ENCODE results near the gene EXOC1. TPM values are rescaled to one million over a fixed set of nuclear protein-coding genes. Genes with fewer than 3 reads are reported as not detected.

Gene EXOC1
- total RNA-seq, 1 experiment from 2014 or later = 24.1 TPM

- Histone ChIP-seq H3K4me3 (ENCODE audit: low read depth in 2 of 2, low read length in 2 of 2) (no peak overlapping the region), H3K9me3 (ENCODE audit: control insufficient read depth, insufficient read depth, low read depth, low read length) (no peaks in the 10 kb centered on the region), H3K4me1 (ENCODE audit: control insufficient read depth, insufficient read depth, low read length) (no peaks in the 10 kb centered on the region), H3K27me3 (ENCODE audit: control insufficient read depth, insufficient read depth, low read length) (no peaks in the 10 kb centered on the region), H3K36me3 (ENCODE audit: control insufficient read depth, insufficient read depth, low read length) (no peaks in the 10 kb centered on the region), H3K27ac (ENCODE audit: low read length) (no peak overlapping the region)
- no peak for ATAC-seq
- POLR2A ChIA-PET = no interaction called here
- CTCF ChIA-PET = no interaction called here
- in situ Hi-C loops (cut with HindIII; ENCODE audit: low pct_unique_long_range_greater_than_20kb, low sequenced_read_pairs) (no loop called here), intact Hi-C loops (cut with micrococcal nuclease; ENCODE audit: unreplicated experiment) (no loop called here)
- DNase-seq (ENCODE audit: low read depth, low spot score) = no peak
- TF ChIP-seq CTCF (IDR thresholded peaks at IDR 0.05) (no peak), TCF7L2 (IDR thresholded peaks at IDR 0.05; ENCODE audit: low read depth, low read length) (no peak), POLR2AphosphoS5 (IDR thresholded peaks at IDR 0.05; ENCODE audit: low read depth, low read length) (no peak), SIN3A (IDR thresholded peaks at IDR 0.05; ENCODE audit: borderline replicate concordance, insufficient read depth, low read depth, low read length) (no peak), REST (IDR thresholded peaks at IDR 0.05; ENCODE audit: insufficient read depth in 1 of 2, low read depth in 2 of 2, low read length in 1 of 2) (no peak)
- BruUV-seq (replicated peaks) = no TSS peak
These were observed 25.9 kb upstream of the EXOC1 start for GRCh38 chr4:55827582-55827981.

- no peak overlapping the region for H3K4me3 ChIP-seq (ENCODE audit: low read depth in 2 of 2, low read length in 2 of 2)
- DNase-seq (ENCODE audit: low read depth, low spot score) = no peak
- in situ Hi-C loops (cut with HindIII; ENCODE audit: low pct_unique_long_range_greater_than_20kb, low sequenced_read_pairs) = no loop called here
- no TSS peak for BruUV-seq (replicated peaks)
- H3K36me3 ChIP-seq (ENCODE audit: control insufficient read depth, insufficient read depth, low read length) = no peaks in the 10 kb centered on the region
- H3K27ac ChIP-seq (ENCODE audit: low read length) = no peak overlapping the region
- H3K27me3 ChIP-seq (ENCODE audit: control insufficient read depth, insufficient read depth, low read length) = no peaks in the 10 kb centered on the region
- CTCF ChIA-PET = no interaction called here
- no peak for TF ChIP-seq CTCF (IDR thresholded peaks at IDR 0.05)
- TF ChIP-seq TCF7L2 (IDR thresholded peaks at IDR 0.05; ENCODE audit: low read depth, low read length) = no peak
- TF ChIP-seq REST (IDR thresholded peaks at IDR 0.05; ENCODE audit: insufficient read depth in 1 of 2, low read depth in 2 of 2, low read length in 1 of 2) = no peak
- no peak for TF ChIP-seq POLR2AphosphoS5 (IDR thresholded peaks at IDR 0.05; ENCODE audit: low read depth, low read length)
- no peak for TF ChIP-seq SIN3A (IDR thresholded peaks at IDR 0.05; ENCODE audit: borderline replicate concordance, insufficient read depth, low read depth, low read length)
- no peak for ATAC-seq
- H3K4me1 ChIP-seq (ENCODE audit: control insufficient read depth, insufficient read depth, low read length) = no peaks in the 10 kb centered on the region
- no peaks in the 10 kb centered on the region for H3K9me3 ChIP-seq (ENCODE audit: control insufficient read depth, insufficient read depth, low read depth, low read length)
- POLR2A ChIA-PET = no interaction called here
- intact Hi-C loops (cut with micrococcal nuclease; ENCODE audit: unreplicated experiment) = no loop called here
These were observed 23.4 kb upstream of the EXOC1 start for GRCh38 chr4:55830048-55830447.
